Activated CD4-positive, alpha-beta T cell treated with anti-CD3 and anti-CD28 coated beads, Interleukin-2, amount 50 U/mL, for 1 hour (primary cell): ENCODE measurements around the gene SLCO4A1.
A peak's percentile ranks its signal among the peaks of the same experiment; 100 is the strongest.

ENCODE experiments used
- DNase-seq: peaks from one replicate; pipeline ENCODE4 v3.0.0-alpha.2; 2020

The SLCO4A1 gene

GRCh38 chr20:62606551-62607201 lies 35.6 kb upstream of the SLCO4A1 start:
- no peak for DNase-seq

GRCh38 chr20:62607366-62608217 lies 34.7 kb upstream of the SLCO4A1 start:
- no peak for DNase-seq

- no peak for DNase-seq
Observed at GRCh38 chr20:62608218-62608565, 34.1 kb upstream of the SLCO4A1 start.

- DNase-seq = no peak
Observed at GRCh38 chr20:62609279-62609720, 33.0 kb upstream of the SLCO4A1 start.

- no peak for DNase-seq
Observed at GRCh38 chr20:62609811-62610757, 32.2 kb upstream of the SLCO4A1 start.

GRCh38 chr20:62611012-62611411 lies 31.3 kb upstream of the SLCO4A1 start:
- DNase-seq = no peak

- no peak for DNase-seq
Observed at GRCh38 chr20:62611819-62612218, 30.5 kb upstream of the SLCO4A1 start.

- DNase-seq = no peak
Observed at GRCh38 chr20:62614085-62614960, 28.0 kb upstream of the SLCO4A1 start.

GRCh38 chr20:62614961-62615680 lies 27.2 kb upstream of the SLCO4A1 start:
- no peak for DNase-seq

GRCh38 chr20:62615750-62616251 lies 26.5 kb upstream of the SLCO4A1 start:
- DNase-seq = no peak

GRCh38 chr20:62616728-62617621 lies 25.3 kb upstream of the SLCO4A1 start:
- DNase-seq = peak; percentile 63

- DNase-seq = peak; percentile 31
Observed at GRCh38 chr20:62617711-62618483, 24.4 kb upstream of the SLCO4A1 start.

GRCh38 chr20:62618611-62619529 lies 23.4 kb upstream of the SLCO4A1 start:
- no peak for DNase-seq

GRCh38 chr20:62620625-62621024 lies 21.7 kb upstream of the SLCO4A1 start:
- DNase-seq = no peak

- DNase-seq = no peak
Observed at GRCh38 chr20:62621251-62622110, 20.8 kb upstream of the SLCO4A1 start.

GRCh38 chr20:62622178-62622876 lies 20.0 kb upstream of the SLCO4A1 start:
- DNase-seq = no peak
